ENCODE data around the gene TMEM140.

The TMEM140 gene

GRCh38 chr7:135206941-135207391, 59.1 kb downstream of the TMEM140 start:
- no peak for TF ChIP-seq CTCF (conservative IDR thresholded peaks at IDR 0.05)
- H3K27ac ChIP-seq = no peak overlapping the region

GRCh38 chr7:135207406-135208101, 59.7 kb downstream of the TMEM140 start:
- no peak overlapping the region for H3K27ac ChIP-seq

GRCh38 chr7:135208102-135208793, 60.4 kb downstream of the TMEM140 start:
- no peak overlapping the region for H3K27ac ChIP-seq
- no peak for TF ChIP-seq CTCF (conservative IDR thresholded peaks at IDR 0.05)

More at GRCh38 chr7:135207406-135208101, 59.7 kb downstream of the TMEM140 start:
- no peak for TF ChIP-seq CTCF (conservative IDR thresholded peaks at IDR 0.05)

- H3K27ac ChIP-seq = no peak overlapping the region
- no peak for TF ChIP-seq CTCF (conservative IDR thresholded peaks at IDR 0.05)
Observed at GRCh38 chr7:135209225-135209834, 61.5 kb downstream of the TMEM140 start.

- peak overlapping the region; percentile 73 for H3K27ac ChIP-seq
- no peak for TF ChIP-seq CTCF (conservative IDR thresholded peaks at IDR 0.05)
Observed at GRCh38 chr7:135210888-135211178, 63.0 kb downstream of the TMEM140 start.

- H3K27ac ChIP-seq = peak within 1 kb of the TSS; percentile 73
- TF ChIP-seq CTCF (conservative IDR thresholded peaks at IDR 0.05) = 0 out of 2 replicates have a peak, but pooled peaks have one; percentile 7
Observed at GRCh38 chr7:135211179-135211945, 63.5 kb downstream of the TMEM140 start, which contains the start of gene WDR91. TSS of gene WDR91 (minus strand) at chr7:135211526. CDS start at chr7:135211502, 24 bp downstream.

- H3K27ac ChIP-seq = peak overlapping the region; percentile 73
Observed at GRCh38 chr7:135211946-135212685, 64.2 kb downstream of the TMEM140 start.
